ENCODE results near the gene DERL3.

Gene DERL3

GRCh38 chr22:23822101-23822671, 16.6 kb downstream of the DERL3 start:
- no peaks in the 10 kb centered on the region for H3K4me1 ChIP-seq (ENCODE audit: control insufficient read depth in 1 of 2, insufficient read depth in 2 of 2, low read length in 2 of 2)
- H3K4me3 ChIP-seq (ENCODE audit: low read depth in 1 of 2, low read length in 2 of 2), result no peak overlapping the region
- H3K9ac ChIP-seq (ENCODE audit: low read depth in 1 of 2, low read length in 2 of 2), result no peak overlapping the region
- no peaks in the 10 kb centered on the region for H3K9me3 ChIP-seq (ENCODE audit: control insufficient read depth in 1 of 2, low read length in 2 of 2)
- no peaks in the 10 kb centered on the region for H3K27me3 ChIP-seq (ENCODE audit: control insufficient read depth in 1 of 2, insufficient read depth in 2 of 2, low read length in 2 of 2)
- H3K27ac ChIP-seq (ENCODE audit: low read depth, low read length), result no peak overlapping the region
- H3K36me3 ChIP-seq (ENCODE audit: control insufficient read depth in 1 of 2, insufficient read depth in 2 of 2, low read length in 2 of 2), result peaks cover 36 to 86% of the 10 kb centered on the region in 2 donors

GRCh38 chr22:23820748-23821211, 18.0 kb downstream of the DERL3 start:
- Histone ChIP-seq H3K4me1 (ENCODE audit: control insufficient read depth in 1 of 2, insufficient read depth in 2 of 2, low read length in 2 of 2) (no peaks in the 10 kb centered on the region), H3K36me3 (ENCODE audit: control insufficient read depth in 1 of 2, insufficient read depth in 2 of 2, low read length in 2 of 2) (peaks cover 39 to 87% of the 10 kb centered on the region in 2 donors), H3K27ac (ENCODE audit: low read depth, low read length) (no peak overlapping the region), H3K9me3 (ENCODE audit: control insufficient read depth in 1 of 2, low read length in 2 of 2) (no peaks in the 10 kb centered on the region), H3K4me3 (ENCODE audit: low read depth in 1 of 2, low read length in 2 of 2) (no peak overlapping the region), H3K27me3 (ENCODE audit: control insufficient read depth in 1 of 2, insufficient read depth in 2 of 2, low read length in 2 of 2) (no peaks in the 10 kb centered on the region), H3K9ac (ENCODE audit: low read depth in 1 of 2, low read length in 2 of 2) (no peak overlapping the region)

DNA sequence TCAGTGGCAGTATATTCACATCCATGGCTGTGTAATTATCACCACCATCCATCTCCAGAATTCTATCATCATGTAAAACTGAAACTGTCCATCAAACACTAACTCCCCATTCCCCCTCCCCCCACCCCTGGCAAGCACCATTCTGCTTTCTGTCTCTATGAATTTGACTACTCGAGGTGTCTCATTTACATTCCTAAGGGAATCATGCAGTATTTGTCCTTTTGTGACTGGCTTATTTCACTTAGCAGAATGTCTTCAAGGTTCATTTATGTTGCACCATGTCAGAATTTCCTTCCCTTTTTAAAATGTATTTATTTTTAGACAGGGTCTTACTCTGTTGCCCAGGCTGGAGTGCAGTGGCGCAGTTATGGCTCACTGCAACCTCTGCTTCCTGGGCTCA, 20.3 kb downstream of the DERL3 start:
- peaks cover 22 to 72% of the 10 kb centered on the region in 2 donors for H3K36me3 ChIP-seq (ENCODE audit: control insufficient read depth in 1 of 2, insufficient read depth in 2 of 2, low read length in 2 of 2)

GRCh38 chr22:23817146-23817545, 21.7 kb downstream of the DERL3 start:
- Histone ChIP-seq H3K9me3 (ENCODE audit: control insufficient read depth in 1 of 2, low read length in 2 of 2) (no peaks in the 10 kb centered on the region), H3K27ac (ENCODE audit: low read depth, low read length) (no peak overlapping the region), H3K9ac (ENCODE audit: low read depth in 1 of 2, low read length in 2 of 2) (no peak overlapping the region), H3K27me3 (ENCODE audit: control insufficient read depth in 1 of 2, insufficient read depth in 2 of 2, low read length in 2 of 2) (no peaks in the 10 kb centered on the region), H3K36me3 (ENCODE audit: control insufficient read depth in 1 of 2, insufficient read depth in 2 of 2, low read length in 2 of 2) (peaks cover 18 to 58% of the 10 kb centered on the region in 2 donors), H3K4me3 (ENCODE audit: low read depth in 1 of 2, low read length in 2 of 2) (no peak overlapping the region), H3K4me1 (ENCODE audit: control insufficient read depth in 1 of 2, insufficient read depth in 2 of 2, low read length in 2 of 2) (no peaks in the 10 kb centered on the region)

More for the DNA sequence above, 20.3 kb downstream of the DERL3 start:
- no peaks in the 10 kb centered on the region for H3K9me3 ChIP-seq (ENCODE audit: control insufficient read depth in 1 of 2, low read length in 2 of 2)
- H3K4me3 ChIP-seq (ENCODE audit: low read depth in 1 of 2, low read length in 2 of 2), result no peak overlapping the region
- no peak overlapping the region for H3K27ac ChIP-seq (ENCODE audit: low read depth, low read length)
- no peaks in the 10 kb centered on the region for H3K27me3 ChIP-seq (ENCODE audit: control insufficient read depth in 1 of 2, insufficient read depth in 2 of 2, low read length in 2 of 2)
- H3K9ac ChIP-seq (ENCODE audit: low read depth in 1 of 2, low read length in 2 of 2), result no peak overlapping the region
- H3K4me1 ChIP-seq (ENCODE audit: control insufficient read depth in 1 of 2, insufficient read depth in 2 of 2, low read length in 2 of 2), result no peaks in the 10 kb centered on the region

DNA sequence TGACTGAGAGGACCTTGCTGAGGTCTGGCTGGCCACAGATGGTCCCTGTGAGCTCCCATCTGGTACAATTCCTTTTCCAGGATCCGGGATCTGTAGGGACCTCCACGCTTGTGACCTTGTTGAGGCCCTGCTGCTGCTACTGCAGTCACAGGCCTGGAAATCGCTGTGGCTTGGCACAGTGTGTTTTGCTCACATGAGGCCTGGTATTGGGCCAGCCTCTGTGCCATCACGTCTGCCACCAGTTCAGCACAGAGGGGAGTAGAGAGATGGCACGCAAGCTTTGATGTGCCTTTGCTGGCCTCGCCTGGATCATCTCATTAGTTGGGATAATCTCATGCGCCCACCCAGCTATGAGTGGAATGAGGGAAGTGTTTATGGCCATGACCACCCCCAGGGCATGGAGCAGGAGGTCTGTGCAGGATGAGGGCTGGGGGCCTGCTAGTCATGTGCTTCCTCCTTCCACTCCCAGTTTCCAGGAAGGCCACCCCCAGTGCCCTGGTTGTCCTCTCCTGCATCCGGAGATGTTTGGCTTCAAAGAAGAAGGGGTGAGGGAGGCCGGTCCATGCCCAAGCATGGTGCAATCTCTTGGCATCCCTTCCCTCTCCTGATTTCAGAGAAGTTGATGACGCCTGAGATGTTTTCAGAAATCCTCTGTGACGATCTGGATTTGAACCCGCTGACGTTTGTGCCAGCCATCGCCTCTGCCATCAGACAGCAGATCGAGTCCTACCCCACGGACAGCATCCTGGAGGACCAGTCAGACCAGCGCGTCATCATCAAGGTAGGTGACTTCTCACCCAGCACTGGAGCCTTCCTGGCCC, 22.4 kb downstream of the DERL3 start:
- H3K27ac ChIP-seq (ENCODE audit: low read depth, low read length), result no peak overlapping the region
- H3K27me3 ChIP-seq (ENCODE audit: control insufficient read depth in 1 of 2, insufficient read depth in 2 of 2, low read length in 2 of 2), result no peaks in the 10 kb centered on the region
- no peak overlapping the region for H3K4me3 ChIP-seq (ENCODE audit: low read depth in 1 of 2, low read length in 2 of 2)
- peaks cover 20 to 58% of the 10 kb centered on the region in 2 donors for H3K36me3 ChIP-seq (ENCODE audit: control insufficient read depth in 1 of 2, insufficient read depth in 2 of 2, low read length in 2 of 2)
- H3K4me1 ChIP-seq (ENCODE audit: control insufficient read depth in 1 of 2, insufficient read depth in 2 of 2, low read length in 2 of 2), result no peaks in the 10 kb centered on the region
- H3K9me3 ChIP-seq (ENCODE audit: control insufficient read depth in 1 of 2, low read length in 2 of 2), result no peaks in the 10 kb centered on the region
- no peak overlapping the region for H3K9ac ChIP-seq (ENCODE audit: low read depth in 1 of 2, low read length in 2 of 2)

- Histone ChIP-seq H3K9ac (ENCODE audit: low read depth in 1 of 2, low read length in 2 of 2) (no peak overlapping the region), H3K27me3 (ENCODE audit: control insufficient read depth in 1 of 2, insufficient read depth in 2 of 2, low read length in 2 of 2) (no peaks in the 10 kb centered on the region), H3K9me3 (ENCODE audit: control insufficient read depth in 1 of 2, low read length in 2 of 2) (no peaks in the 10 kb centered on the region), H3K27ac (ENCODE audit: low read depth, low read length) (no peak overlapping the region), H3K4me1 (ENCODE audit: control insufficient read depth in 1 of 2, insufficient read depth in 2 of 2, low read length in 2 of 2) (no peaks in the 10 kb centered on the region), H3K4me3 (ENCODE audit: low read depth in 1 of 2, low read length in 2 of 2) (no peak overlapping the region), H3K36me3 (ENCODE audit: control insufficient read depth in 1 of 2, insufficient read depth in 2 of 2, low read length in 2 of 2) (peaks cover 22 to 57% of the 10 kb centered on the region in 2 donors)
Measured at GRCh38 chr22:23815541-23816155, 23.2 kb downstream of the DERL3 start.

- Histone ChIP-seq H3K27me3 (ENCODE audit: control insufficient read depth in 1 of 2, insufficient read depth in 2 of 2, low read length in 2 of 2) (no peaks in the 10 kb centered on the region), H3K27ac (ENCODE audit: low read depth, low read length) (no peak overlapping the region), H3K36me3 (ENCODE audit: control insufficient read depth in 1 of 2, insufficient read depth in 2 of 2, low read length in 2 of 2) (peaks cover 22 to 38% of the 10 kb centered on the region in 2 donors), H3K4me3 (ENCODE audit: low read depth in 1 of 2, low read length in 2 of 2) (no peak overlapping the region), H3K4me1 (ENCODE audit: control insufficient read depth in 1 of 2, insufficient read depth in 2 of 2, low read length in 2 of 2) (no peaks in the 10 kb centered on the region), H3K9me3 (ENCODE audit: control insufficient read depth in 1 of 2, low read length in 2 of 2) (no peaks in the 10 kb centered on the region), H3K9ac (ENCODE audit: low read depth in 1 of 2, low read length in 2 of 2) (no peak overlapping the region)
Measured at GRCh38 chr22:23812378-23812777, 26.4 kb downstream of the DERL3 start.

- Histone ChIP-seq H3K4me3 (ENCODE audit: low read depth in 1 of 2, low read length in 2 of 2) (no peak overlapping the region), H3K9me3 (ENCODE audit: control insufficient read depth in 1 of 2, low read length in 2 of 2) (no peaks in the 10 kb centered on the region), H3K27me3 (ENCODE audit: control insufficient read depth in 1 of 2, insufficient read depth in 2 of 2, low read length in 2 of 2) (no peaks in the 10 kb centered on the region), H3K36me3 (ENCODE audit: control insufficient read depth in 1 of 2, insufficient read depth in 2 of 2, low read length in 2 of 2) (peaks cover 40 to 62% of the 10 kb centered on the region in 2 donors), H3K9ac (ENCODE audit: low read depth in 1 of 2, low read length in 2 of 2) (no peak overlapping the region), H3K4me1 (ENCODE audit: control insufficient read depth in 1 of 2, insufficient read depth in 2 of 2, low read length in 2 of 2) (no peaks in the 10 kb centered on the region), H3K27ac (ENCODE audit: low read depth, low read length) (no peak overlapping the region)
Measured at GRCh38 chr22:23806837-23807236, 32.0 kb downstream of the DERL3 start.

- Histone ChIP-seq H3K9me3 (ENCODE audit: control insufficient read depth in 1 of 2, low read length in 2 of 2) (no peaks in the 10 kb centered on the region), H3K27me3 (ENCODE audit: control insufficient read depth in 1 of 2, insufficient read depth in 2 of 2, low read length in 2 of 2) (no peaks in the 10 kb centered on the region), H3K9ac (ENCODE audit: low read depth in 1 of 2, low read length in 2 of 2) (no peak overlapping the region), H3K4me1 (ENCODE audit: control insufficient read depth in 1 of 2, insufficient read depth in 2 of 2, low read length in 2 of 2) (no peaks in the 10 kb centered on the region), H3K27ac (ENCODE audit: low read depth, low read length) (no peak overlapping the region), H3K36me3 (ENCODE audit: control insufficient read depth in 1 of 2, insufficient read depth in 2 of 2, low read length in 2 of 2) (peaks cover 52 to 69% of the 10 kb centered on the region in 2 donors), H3K4me3 (ENCODE audit: low read depth in 1 of 2, low read length in 2 of 2) (no peak overlapping the region)
Measured at GRCh38 chr22:23804781-23805291, 34.0 kb downstream of the DERL3 start.
